H1 (cell line): ENCODE measurements around the gene DHRS13.

ENCODE experiments used
- BRCA1 ChIP-seq: IDR thresholded peaks from 2 replicates; pipeline ENCODE4 v1.6.1; 2012; ENCODE audit warnings: low read depth, low read length, improper control_type of control experiment
- CHD1 ChIP-seq: IDR thresholded peaks from 2 replicates; pipeline ENCODE4 v1.6.1; 2012; ENCODE audit warnings: low read depth, low read length, improper control_type of control experiment
- CHD2 ChIP-seq: IDR thresholded peaks from 2 replicates; pipeline ENCODE4 v1.6.1; 2012; ENCODE audit warnings: low read length, improper control_type of control experiment
- CHD7 ChIP-seq: fragments of 300-600 bp; sonication (generic); IDR thresholded peaks from 2 replicates; pipeline ENCODE4 v1.7.1; 2012; ENCODE audit warnings: low read length, moderate library complexity, mild to moderate bottlenecking, inconsistent platforms; ENCODE audit not compliant: insufficient replicate concordance
- EZH2 ChIP-seq: fragments of 200-600 bp; sonication (generic); IDR thresholded peaks from 2 replicates; pipeline ENCODE4 v1.7.1; 2012; ENCODE audit warnings: low read depth, mild to moderate bottlenecking, moderate library complexity, low read length, inconsistent platforms; ENCODE audit not compliant: severe bottlenecking
- GABPA ChIP-seq: IDR thresholded peaks from 2 replicates; pipeline ENCODE4 v1.6.1; 2011; ENCODE audit warnings: mild to moderate bottlenecking, low read length, moderate library complexity, borderline replicate concordance; ENCODE audit not compliant: insufficient read depth
- GTF2F1 ChIP-seq: IDR thresholded peaks from 2 replicates; pipeline ENCODE4 v1.6.1; 2012; ENCODE audit warnings: low read depth, low read length, improper control_type of control experiment, borderline replicate concordance
- POLR2A ChIP-seq, 2 experiments: IDR thresholded peaks; 1 replicate in 1 of 2; 2 replicates in 1 of 2; pipeline ENCODE4 v1.6.1; 2011; ENCODE audit warnings: low read depth in 2 of 2, low read length in 2 of 2, mild to moderate bottlenecking in 2 of 2; ENCODE audit errors: control extremely low read depth in 1 of 2
- POLR2AphosphoS5 ChIP-seq: IDR thresholded peaks from 2 replicates; pipeline ENCODE4 v1.6.1; 2011; ENCODE audit warnings: low read depth, low read length
- TF ChIP-seq, protein P1 (sequence below), 3 experiments: IDR thresholded peaks; 1 replicate in 2 of 3; 2 replicates in 1 of 3; pipeline versions ENCODE4 v1.5.1 to v1.6.1; 2011; ENCODE audit warnings: low read length in 3 of 3, mild to moderate bottlenecking in 3 of 3, inconsistent platforms in 2 of 3, low read depth in 1 of 3, moderate library complexity in 1 of 3; ENCODE audit not compliant: insufficient read depth in 1 of 3; ENCODE audit errors: control extremely low read depth in 1 of 3

- TF ChIP-seq EZH2 (no peak), CHD2 (no peak), GTF2F1 (no peak), GABPA (no peak), POLR2A (IDR thresholded peaks at IDR 0.05; ENCODE audit: control extremely low read depth in 1 of 2, low read depth in 2 of 2, low read length in 2 of 2) (no peak), CHD7 (no peak), CHD1 (no peak), BRCA1 (no peak), POLR2AphosphoS5 (no peak)
- TF ChIP-seq, protein P1, sequence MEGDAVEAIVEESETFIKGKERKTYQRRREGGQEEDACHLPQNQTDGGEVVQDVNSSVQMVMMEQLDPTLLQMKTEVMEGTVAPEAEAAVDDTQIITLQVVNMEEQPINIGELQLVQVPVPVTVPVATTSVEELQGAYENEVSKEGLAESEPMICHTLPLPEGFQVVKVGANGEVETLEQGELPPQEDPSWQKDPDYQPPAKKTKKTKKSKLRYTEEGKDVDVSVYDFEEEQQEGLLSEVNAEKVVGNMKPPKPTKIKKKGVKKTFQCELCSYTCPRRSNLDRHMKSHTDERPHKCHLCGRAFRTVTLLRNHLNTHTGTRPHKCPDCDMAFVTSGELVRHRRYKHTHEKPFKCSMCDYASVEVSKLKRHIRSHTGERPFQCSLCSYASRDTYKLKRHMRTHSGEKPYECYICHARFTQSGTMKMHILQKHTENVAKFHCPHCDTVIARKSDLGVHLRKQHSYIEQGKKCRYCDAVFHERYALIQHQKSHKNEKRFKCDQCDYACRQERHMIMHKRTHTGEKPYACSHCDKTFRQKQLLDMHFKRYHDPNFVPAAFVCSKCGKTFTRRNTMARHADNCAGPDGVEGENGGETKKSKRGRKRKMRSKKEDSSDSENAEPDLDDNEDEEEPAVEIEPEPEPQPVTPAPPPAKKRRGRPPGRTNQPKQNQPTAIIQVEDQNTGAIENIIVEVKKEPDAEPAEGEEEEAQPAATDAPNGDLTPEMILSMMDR (IDR thresholded peaks at IDR 0.05; ENCODE audit: control extremely low read depth in 1 of 3, insufficient read depth in 1 of 3, low read depth in 1 of 3, low read length in 3 of 3): no peak
These were observed 1.7 kb downstream of the DHRS13 start for GRCh38 chr17:28900986-28901726.
